Gastroesophageal sphincter (tissue), 3 donors: Measurements from ENCODE around the gene DCAF11.

ENCODE experiments used
- CTCF ChIP-seq, 4 experiments: fragments of 200-600 bp in 2 of 4; fragments of 450-650 bp in 2 of 4; sonication (generic) in 1 of 4; IDR thresholded peaks; one replicate each; pipeline ENCODE4 v1.5.1; 2017 to 2019; ENCODE audit warnings: antibody characterized with exemption in 4 of 4, mild to moderate bottlenecking in 2 of 4, moderate library complexity in 2 of 4
- EP300 ChIP-seq: sonication (generic); formaldehyde crosslinking; IDR thresholded peaks from one replicate; pipeline ENCODE4 v1.6.1; 2017; ENCODE audit warnings: antibody characterized with exemption, mild to moderate bottlenecking
- POLR2A ChIP-seq, 2 donors: fragments of 450-650 bp; IDR thresholded peaks; one replicate each; pipeline ENCODE4 v1.6.1; 2017; ENCODE audit warnings: antibody characterized with exemption in 2 of 2, mild to moderate bottlenecking in 2 of 2, moderate library complexity in 1 of 2
- POLR2AphosphoS5 ChIP-seq: sonication (generic); formaldehyde crosslinking; IDR thresholded peaks from one replicate; pipeline ENCODE4 v1.6.1; 2017; ENCODE audit warnings: antibody characterized with exemption

GRCh38 chr14:24077086-24077485, 37.5 kb upstream of the DCAF11 start:
- TF ChIP-seq CTCF (IDR thresholded peaks at IDR 0.05) (no peak), POLR2AphosphoS5 (no peak), EP300 (no peak), POLR2A (IDR thresholded peaks at IDR 0.05) (no peak)
